ENCODE data around the gene KCNH3.

KCNH3 gene

DNA sequence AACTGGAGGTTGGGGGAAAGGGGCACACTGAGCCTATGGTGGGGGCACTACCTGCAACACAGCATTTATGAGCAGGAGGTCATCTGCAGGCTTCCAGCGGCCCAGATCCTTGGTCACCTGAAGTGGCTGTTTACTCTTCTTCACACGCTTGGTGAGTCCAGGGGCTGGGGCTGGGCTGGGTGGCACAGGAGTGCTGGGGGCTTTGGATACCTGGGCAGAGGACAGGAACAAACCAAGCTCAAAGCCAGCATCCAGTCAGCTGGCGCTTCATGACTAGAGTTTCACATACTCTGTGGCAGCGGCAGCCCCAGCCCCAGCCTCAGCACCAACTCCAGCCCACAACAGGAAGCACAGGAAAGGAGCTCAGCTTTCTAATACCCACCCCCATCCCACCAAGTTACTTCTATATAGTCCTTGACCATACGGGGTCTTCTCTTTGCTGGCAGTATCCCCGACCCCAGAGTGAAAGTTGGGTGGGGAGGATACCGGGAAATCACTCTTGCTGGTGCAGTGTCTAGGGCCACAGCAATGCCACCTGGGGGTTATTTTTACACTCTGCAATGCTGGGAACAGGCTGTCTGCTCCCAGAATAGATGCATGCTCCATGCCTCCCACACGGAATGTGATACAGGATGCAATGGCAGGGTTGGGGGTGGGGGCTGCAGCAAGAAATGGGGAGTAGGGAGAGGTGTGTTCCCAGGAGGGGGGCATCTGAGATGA is 26.0 kb downstream of the KCNH3 start:
- ChIA-PET CTCF (interaction anchor here (1.0 kb wide), 1 partner anchor 15 kb away, joined by 4 read pairs; no protein-coding TSS in a partner anchor), POLR2A (interaction anchor here (0.9 kb wide), 1 partner anchor 9 kb away, joined by 3 read pairs; no protein-coding TSS in a partner anchor)
- H3K27ac ChIP-seq (ENCODE audit: extremely low read depth, low read depth, low read length) = no peak overlapping the region
- H3K4me3 ChIP-seq (ENCODE audit: low read depth, low read length) = no peak overlapping the region
- H3K9me3 ChIP-seq (ENCODE audit: control insufficient read depth, insufficient read depth, low read depth, low read length) = no peaks in the 10 kb centered on the region
- H3K4me1 ChIP-seq (ENCODE audit: control insufficient read depth, insufficient read depth, low read length) = no peaks in the 10 kb centered on the region
- H3K36me3 ChIP-seq (ENCODE audit: control insufficient read depth in 2 of 2, insufficient read depth in 1 of 2, low read length in 2 of 2) = peaks cover 11 to 66% of the 10 kb centered on the region in 2 experiments
- TF ChIP-seq ZNF202 (tag by site-specific recombination; IDR thresholded peaks at IDR 0.05; ENCODE audit: borderline replicate concordance) (no peak), ZNF423 (tag by site-specific recombination; IDR thresholded peaks at IDR 0.05) (no peak), KLF9 (tag by site-specific recombination; IDR thresholded peaks at IDR 0.05; ENCODE audit: low read depth) (no peak), ZNF830 (tag by site-specific recombination; IDR thresholded peaks at IDR 0.05; ENCODE audit: low read depth) (no peak), HOXA7 (CRISPR knock-in tag; IDR thresholded peaks at IDR 0.05; ENCODE audit: borderline replicate concordance) (no peak), ZSCAN5A (tag by site-specific recombination; IDR thresholded peaks at IDR 0.05) (no peak), ZNF639 (tag by site-specific recombination; IDR thresholded peaks at IDR 0.05) (no peak), KLF1 (tag by site-specific recombination; IDR thresholded peaks at IDR 0.05) (no peak), ZNF146 (tag by site-specific recombination; IDR thresholded peaks at IDR 0.05) (no peak), ZNF701 (tag by site-specific recombination; IDR thresholded peaks at IDR 0.05) (no peak), GFI1B (tag by site-specific recombination; IDR thresholded peaks at IDR 0.05) (no peak)
- TF ChIP-seq, protein P1, sequence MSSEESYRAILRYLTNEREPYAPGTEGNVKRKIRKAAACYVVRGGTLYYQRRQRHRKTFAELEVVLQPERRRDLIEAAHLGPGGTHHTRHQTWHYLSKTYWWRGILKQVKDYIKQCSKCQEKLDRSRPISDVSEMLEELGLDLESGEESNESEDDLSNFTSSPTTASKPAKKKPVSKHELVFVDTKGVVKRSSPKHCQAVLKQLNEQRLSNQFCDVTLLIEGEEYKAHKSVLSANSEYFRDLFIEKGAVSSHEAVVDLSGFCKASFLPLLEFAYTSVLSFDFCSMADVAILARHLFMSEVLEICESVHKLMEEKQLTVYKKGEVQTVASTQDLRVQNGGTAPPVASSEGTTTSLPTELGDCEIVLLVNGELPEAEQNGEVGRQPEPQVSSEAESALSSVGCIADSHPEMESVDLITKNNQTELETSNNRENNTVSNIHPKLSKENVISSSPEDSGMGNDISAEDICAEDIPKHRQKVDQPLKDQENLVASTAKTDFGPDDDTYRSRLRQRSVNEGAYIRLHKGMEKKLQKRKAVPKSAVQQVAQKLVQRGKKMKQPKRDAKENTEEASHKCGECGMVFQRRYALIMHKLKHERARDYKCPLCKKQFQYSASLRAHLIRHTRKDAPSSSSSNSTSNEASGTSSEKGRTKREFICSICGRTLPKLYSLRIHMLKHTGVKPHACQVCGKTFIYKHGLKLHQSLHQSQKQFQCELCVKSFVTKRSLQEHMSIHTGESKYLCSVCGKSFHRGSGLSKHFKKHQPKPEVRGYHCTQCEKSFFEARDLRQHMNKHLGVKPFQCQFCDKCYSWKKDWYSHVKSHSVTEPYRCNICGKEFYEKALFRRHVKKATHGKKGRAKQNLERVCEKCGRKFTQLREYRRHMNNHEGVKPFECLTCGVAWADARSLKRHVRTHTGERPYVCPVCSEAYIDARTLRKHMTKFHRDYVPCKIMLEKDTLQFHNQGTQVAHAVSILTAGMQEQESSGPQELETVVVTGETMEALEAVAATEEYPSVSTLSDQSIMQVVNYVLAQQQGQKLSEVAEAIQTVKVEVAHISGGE (tag by site-specific recombination; conservative IDR thresholded peaks at IDR 0.05; ENCODE audit: low read depth) = no peak
- TF ChIP-seq, protein P2, sequence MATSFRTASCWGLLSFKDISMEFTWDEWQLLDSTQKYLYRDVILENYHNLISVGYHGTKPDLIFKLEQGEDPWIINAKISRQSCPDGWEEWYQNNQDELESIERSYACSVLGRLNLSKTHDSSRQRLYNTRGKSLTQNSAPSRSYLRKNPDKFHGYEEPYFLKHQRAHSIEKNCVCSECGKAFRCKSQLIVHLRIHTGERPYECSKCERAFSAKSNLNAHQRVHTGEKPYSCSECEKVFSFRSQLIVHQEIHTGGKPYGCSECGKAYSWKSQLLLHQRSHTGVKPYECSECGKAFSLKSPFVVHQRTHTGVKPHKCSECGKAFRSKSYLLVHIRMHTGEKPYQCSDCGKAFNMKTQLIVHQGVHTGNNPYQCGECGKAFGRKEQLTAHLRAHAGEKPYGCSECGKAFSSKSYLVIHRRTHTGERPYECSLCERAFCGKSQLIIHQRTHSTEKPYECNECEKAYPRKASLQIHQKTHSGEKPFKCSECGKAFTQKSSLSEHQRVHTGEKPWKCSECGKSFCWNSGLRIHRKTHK (tag by site-specific recombination; IDR thresholded peaks at IDR 0.05) = no peak

DNA sequence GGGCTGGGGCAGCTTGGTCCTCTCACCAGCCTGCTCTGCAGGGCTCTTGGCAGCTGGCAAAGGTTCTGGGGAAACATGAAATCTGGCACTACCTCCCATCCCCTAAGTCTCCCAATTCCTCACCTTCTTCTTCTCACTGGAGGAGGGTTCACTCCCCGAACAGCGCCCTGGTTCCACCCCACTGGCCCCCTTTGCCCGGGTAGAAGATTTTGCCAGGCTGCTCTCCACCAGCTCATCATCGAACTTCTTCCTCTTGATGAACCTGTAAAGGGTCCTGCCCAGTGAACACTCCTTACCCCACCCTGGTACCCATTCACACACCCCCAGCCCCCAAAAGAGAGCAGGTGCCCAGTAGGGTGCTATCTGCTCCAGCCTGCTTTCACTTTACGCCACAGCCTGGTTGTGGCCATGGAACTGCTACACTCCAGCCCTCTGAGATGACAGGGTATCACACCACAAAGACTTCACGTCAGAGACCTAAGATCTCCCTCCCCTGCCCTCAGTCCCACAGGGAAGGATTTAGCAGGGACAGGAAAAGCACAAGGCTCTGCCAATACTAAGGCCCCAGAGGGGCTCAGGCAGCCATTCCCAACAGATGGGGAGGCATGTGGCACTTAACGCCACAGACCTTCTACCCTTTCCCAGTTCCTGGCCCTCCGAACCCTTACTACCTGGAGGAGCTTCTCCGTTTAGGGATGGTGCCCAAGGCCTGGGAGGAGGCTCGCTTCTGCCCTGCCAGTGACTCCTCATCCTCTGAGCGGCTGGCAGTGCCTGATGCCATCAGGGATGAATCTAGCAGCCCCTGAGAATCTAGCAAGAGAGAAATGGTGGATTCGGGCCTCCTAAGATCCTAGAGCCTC is 26.8 kb downstream of the KCNH3 start:
- CTCF ChIA-PET = interaction anchor here (0.5 to 1.9 kb wide), 3 partner anchors 13 to 207 kb away, joined by 3 to 10 read pairs (median 3); no protein-coding TSS in a partner anchor
- POLR2A ChIA-PET = interaction anchor here (0.5 to 0.9 kb wide), 2 partner anchors 10 to 99 kb away, joined by 3 to 5 read pairs; no protein-coding TSS in a partner anchor

More for the DNA sequence above, 26.8 kb downstream of the KCNH3 start:
- TF ChIP-seq ZNF514 (tag by site-specific recombination; IDR thresholded peaks at IDR 0.05) (no peak), ZNF560 (tag by site-specific recombination; IDR thresholded peaks at IDR 0.05; ENCODE audit: borderline replicate concordance) (no peak), ZNF626 (tag by site-specific recombination; IDR thresholded peaks at IDR 0.05) (no peak), KLF8 (tag by site-specific recombination; IDR thresholded peaks at IDR 0.05) (no peak)
- Histone ChIP-seq H3K4me1 (ENCODE audit: control insufficient read depth, insufficient read depth, low read length) (no peaks in the 10 kb centered on the region), H3K4me3 (ENCODE audit: low read depth, low read length) (no peak overlapping the region), H3K27ac (ENCODE audit: extremely low read depth, low read depth, low read length) (no peak overlapping the region), H3K36me3 (ENCODE audit: control insufficient read depth in 2 of 2, insufficient read depth in 1 of 2, low read length in 2 of 2) (peaks cover 11 to 58% of the 10 kb centered on the region in 2 experiments), H3K9me3 (ENCODE audit: control insufficient read depth, insufficient read depth, low read depth, low read length) (no peaks in the 10 kb centered on the region)

Data from HEK293 (cell line).